RWPE2 (cell line): ENCODE measurements around the gene KRT20.
A peak's percentile ranks its signal among the peaks of the same experiment; 100 is the strongest.

Experiments
- ATAC-seq: fragments of 200-7000 bp; cut with Tn5 transposase; 3 replicates; pipeline ENCODE4 v1.9.1; 2021; ENCODE audit warnings: low read depth
- DNase-seq: peaks from one replicate; pipeline ENCODE4 v3.0.0-alpha.2; 2020; ENCODE audit warnings: low spot score
- H3K27ac ChIP-seq: fragments of 450-650 bp; 2 replicates; pipeline ENCODE4 v1.5.1; 2017; ENCODE audit warnings: mild to moderate bottlenecking; ENCODE audit not compliant: poor library complexity, severe bottlenecking
- H3K27me3 ChIP-seq: fragments of 250-450 bp; sonication (Bioruptor Pico); 2 replicates; pipeline ENCODE4 v1.5.1; 2021; ENCODE audit warnings: mild to moderate bottlenecking, moderate library complexity; ENCODE audit not compliant: insufficient read depth, poor library complexity, severe bottlenecking
- H3K36me3 ChIP-seq: fragments of 250-450 bp; sonication (Bioruptor Pico); 2 replicates; pipeline ENCODE4 v1.5.1; 2020; ENCODE audit warnings: low read depth, mild to moderate bottlenecking, moderate library complexity
- H3K4me1 ChIP-seq: fragments of 250-450 bp; sonication (Bioruptor Pico); 2 replicates; pipeline ENCODE4 v1.5.1; 2021; ENCODE audit warnings: mild to moderate bottlenecking, moderate library complexity; ENCODE audit not compliant: insufficient read depth, poor library complexity, severe bottlenecking
- H3K4me3 ChIP-seq: fragments of 250-450 bp; sonication (Bioruptor Pico); 2 replicates; pipeline ENCODE4 v1.5.1; 2021; ENCODE audit warnings: mild to moderate bottlenecking, moderate library complexity; ENCODE audit not compliant: severe bottlenecking
- H3K9me3 ChIP-seq: fragments of 250-450 bp; sonication (Bioruptor Pico); 2 replicates; pipeline ENCODE4 v1.5.1; 2021; ENCODE audit warnings: mild to moderate bottlenecking, moderate library complexity; ENCODE audit not compliant: severe bottlenecking
- TF ChIP-seq, protein P1 (sequence below): fragments of 450-650 bp; IDR thresholded peaks from one replicate; pipeline ENCODE4 v1.5.1; 2017; ENCODE audit warnings: mild to moderate bottlenecking, moderate library complexity; ENCODE audit not compliant: poor library complexity, severe bottlenecking

KRT20 gene, protein sequence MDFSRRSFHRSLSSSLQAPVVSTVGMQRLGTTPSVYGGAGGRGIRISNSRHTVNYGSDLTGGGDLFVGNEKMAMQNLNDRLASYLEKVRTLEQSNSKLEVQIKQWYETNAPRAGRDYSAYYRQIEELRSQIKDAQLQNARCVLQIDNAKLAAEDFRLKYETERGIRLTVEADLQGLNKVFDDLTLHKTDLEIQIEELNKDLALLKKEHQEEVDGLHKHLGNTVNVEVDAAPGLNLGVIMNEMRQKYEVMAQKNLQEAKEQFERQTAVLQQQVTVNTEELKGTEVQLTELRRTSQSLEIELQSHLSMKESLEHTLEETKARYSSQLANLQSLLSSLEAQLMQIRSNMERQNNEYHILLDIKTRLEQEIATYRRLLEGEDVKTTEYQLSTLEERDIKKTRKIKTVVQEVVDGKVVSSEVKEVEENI

DNA sequence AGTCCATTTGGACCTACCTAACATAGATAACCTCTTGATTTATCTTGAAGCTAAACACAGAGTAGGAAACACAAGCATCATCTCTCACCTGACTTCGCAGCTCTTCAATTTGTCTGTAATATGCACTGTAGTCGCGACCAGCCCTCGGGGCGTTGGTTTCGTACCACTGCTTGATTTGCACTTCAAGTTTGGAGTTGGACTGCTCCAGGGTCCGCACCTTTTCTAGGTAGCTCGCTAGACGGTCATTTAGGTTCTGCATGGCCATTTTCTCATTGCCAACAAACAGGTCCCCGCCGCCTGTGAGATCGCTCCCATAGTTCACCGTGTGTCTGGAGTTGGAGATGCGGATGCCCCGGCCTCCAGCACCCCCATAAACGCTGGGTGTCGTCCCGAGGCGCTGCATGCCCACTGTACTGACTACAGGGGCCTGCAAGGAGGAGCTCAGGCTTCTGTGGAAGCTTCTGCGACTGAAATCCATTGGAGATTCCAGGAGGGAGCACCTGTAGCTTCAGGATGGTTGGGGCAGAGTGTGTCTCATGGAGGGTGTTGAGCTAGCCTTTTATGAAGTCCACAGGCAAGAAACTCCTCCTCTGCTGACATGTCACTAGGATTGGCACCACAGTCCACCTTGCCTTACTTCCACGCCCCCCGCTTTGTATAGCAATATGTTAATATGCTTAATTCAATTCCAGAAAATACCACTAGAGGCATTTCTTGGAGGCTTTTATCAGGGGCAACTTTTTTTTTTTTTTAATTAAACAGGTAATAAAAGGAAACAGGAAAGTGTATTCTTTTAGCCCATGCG, at the start of gene KRT20:
Gene KRT20 (minus strand): TSS at position 535 of the 805 bp plus-strand sequence. CDS start 57 bp downstream, at position 478.
- DNase-seq (no peak), ATAC-seq (no peak)
- Histone ChIP-seq H3K27me3 (no peaks in the 10 kb centered on the region), H3K9me3 (no peaks in the 10 kb centered on the region), H3K36me3 (no peaks in the 10 kb centered on the region), H3K4me3 (no peak within 1 kb of the TSS), H3K4me1 (no peaks in the 10 kb centered on the region), H3K27ac (no peak within 1 kb of the TSS)
- TF ChIP-seq, protein P1, sequence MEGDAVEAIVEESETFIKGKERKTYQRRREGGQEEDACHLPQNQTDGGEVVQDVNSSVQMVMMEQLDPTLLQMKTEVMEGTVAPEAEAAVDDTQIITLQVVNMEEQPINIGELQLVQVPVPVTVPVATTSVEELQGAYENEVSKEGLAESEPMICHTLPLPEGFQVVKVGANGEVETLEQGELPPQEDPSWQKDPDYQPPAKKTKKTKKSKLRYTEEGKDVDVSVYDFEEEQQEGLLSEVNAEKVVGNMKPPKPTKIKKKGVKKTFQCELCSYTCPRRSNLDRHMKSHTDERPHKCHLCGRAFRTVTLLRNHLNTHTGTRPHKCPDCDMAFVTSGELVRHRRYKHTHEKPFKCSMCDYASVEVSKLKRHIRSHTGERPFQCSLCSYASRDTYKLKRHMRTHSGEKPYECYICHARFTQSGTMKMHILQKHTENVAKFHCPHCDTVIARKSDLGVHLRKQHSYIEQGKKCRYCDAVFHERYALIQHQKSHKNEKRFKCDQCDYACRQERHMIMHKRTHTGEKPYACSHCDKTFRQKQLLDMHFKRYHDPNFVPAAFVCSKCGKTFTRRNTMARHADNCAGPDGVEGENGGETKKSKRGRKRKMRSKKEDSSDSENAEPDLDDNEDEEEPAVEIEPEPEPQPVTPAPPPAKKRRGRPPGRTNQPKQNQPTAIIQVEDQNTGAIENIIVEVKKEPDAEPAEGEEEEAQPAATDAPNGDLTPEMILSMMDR, result peak; percentile 28

DNA sequence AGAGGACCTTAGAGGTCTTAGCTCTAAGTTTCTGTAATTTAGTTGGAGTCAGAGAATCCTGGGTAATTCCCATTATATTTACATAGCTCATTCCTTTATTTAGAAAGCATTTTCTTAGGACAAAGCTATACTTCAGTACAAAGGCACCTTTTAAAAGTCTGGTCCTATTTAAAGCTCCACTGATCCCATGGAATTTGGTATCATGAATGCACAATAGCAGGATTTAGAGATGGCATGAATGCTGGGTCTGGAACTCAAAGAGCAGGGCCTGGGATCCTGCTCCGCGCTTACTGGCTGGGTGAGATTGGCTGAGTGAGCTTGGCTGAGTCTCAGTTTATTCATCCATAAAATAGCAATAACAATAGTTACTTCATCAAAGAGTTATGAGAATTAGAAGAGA, 47.6 kb upstream of the KRT20 start:
- no peak for DNase-seq
- TF ChIP-seq, protein P1, result no peak
- no peaks in the 10 kb centered on the region for H3K36me3 ChIP-seq
- no peaks in the 10 kb centered on the region for H3K9me3 ChIP-seq
- ATAC-seq, result no peak
- no peaks in the 10 kb centered on the region for H3K27me3 ChIP-seq
- H3K27ac ChIP-seq, result no peak overlapping the region
- no peak overlapping the region for H3K4me3 ChIP-seq
- H3K4me1 ChIP-seq, result peaks cover 12% of the 10 kb centered on the region

DNA sequence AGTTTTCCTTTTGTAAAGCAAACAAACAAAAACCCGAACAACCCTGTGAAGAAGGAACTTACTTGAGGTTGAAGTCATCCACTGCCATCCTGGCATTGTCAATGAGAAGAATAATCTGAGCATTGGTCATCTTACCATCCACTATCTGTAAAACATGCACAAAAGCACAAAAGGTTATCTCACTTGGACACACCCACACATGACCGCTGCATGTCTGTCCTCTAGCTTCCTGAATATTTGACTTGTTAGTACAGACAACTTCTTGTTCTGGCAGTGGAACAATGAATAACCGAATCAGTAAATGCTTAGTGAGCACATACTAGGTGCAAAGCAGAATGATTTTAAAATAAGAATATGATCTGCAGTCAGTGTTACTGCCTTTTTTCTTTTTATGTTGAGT, 46.3 kb upstream of the KRT20 start:
- ATAC-seq (no peak), DNase-seq (no peak)
- TF ChIP-seq, protein P1, result no peak
- Histone ChIP-seq H3K36me3 (no peaks in the 10 kb centered on the region), H3K27ac (no peak overlapping the region), H3K4me1 (peaks cover 3% of the 10 kb centered on the region), H3K9me3 (no peaks in the 10 kb centered on the region), H3K4me3 (no peak overlapping the region), H3K27me3 (no peaks in the 10 kb centered on the region)

DNA sequence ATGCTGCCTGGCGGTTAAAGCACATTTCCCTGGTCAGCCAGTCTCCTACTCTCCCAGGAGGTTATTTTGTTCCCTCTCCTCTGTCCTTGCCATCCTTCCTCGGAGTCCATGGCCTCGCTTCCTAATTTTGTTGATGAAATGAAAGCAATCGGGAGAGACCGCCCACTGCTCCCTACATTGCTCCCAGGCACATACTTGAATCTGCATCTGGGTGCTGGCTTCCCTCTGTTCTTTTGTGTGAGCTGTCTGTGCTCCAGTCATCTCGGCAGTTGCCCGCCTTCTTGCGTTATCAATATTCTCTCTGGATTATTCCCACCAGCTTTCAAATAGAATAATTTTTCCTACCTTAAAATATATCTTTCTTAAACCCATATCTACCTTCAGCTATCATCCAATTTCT, 41.3 kb upstream of the KRT20 start:
- no peaks in the 10 kb centered on the region for H3K36me3 ChIP-seq
- H3K4me3 ChIP-seq, result no peak overlapping the region
- DNase-seq (no peak), ATAC-seq (no peak)
- TF ChIP-seq, protein P1, result no peak
- H3K9me3 ChIP-seq, result no peaks in the 10 kb centered on the region
- H3K27ac ChIP-seq, result no peak overlapping the region
- no peaks in the 10 kb centered on the region for H3K27me3 ChIP-seq
- peaks cover 8% of the 10 kb centered on the region for H3K4me1 ChIP-seq

DNA sequence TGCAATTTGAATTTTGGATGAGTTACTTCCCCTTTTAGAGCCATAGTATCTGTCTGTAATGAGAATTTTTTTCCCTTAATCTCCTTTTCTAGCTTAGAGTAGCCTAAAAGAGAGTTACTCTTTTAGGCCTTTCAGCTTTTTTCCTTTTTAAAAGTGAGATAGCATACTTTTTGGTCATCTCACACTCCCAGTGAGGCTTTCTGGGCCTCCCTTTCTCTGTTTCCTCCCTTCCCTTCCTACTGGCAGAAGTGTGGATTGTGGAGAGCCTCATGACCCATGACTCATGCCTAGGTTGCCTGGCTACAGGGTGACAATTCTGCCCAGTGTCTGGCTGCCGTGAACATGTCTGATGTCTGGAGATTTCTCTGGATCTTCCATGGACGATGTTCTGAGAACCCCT, 37.2 kb upstream of the KRT20 start:
- DNase-seq (no peak), ATAC-seq (peak; percentile 77)
- peaks cover 7% of the 10 kb centered on the region for H3K4me1 ChIP-seq
- no peaks in the 10 kb centered on the region for H3K36me3 ChIP-seq
- TF ChIP-seq, protein P1, result no peak
- no peaks in the 10 kb centered on the region for H3K27me3 ChIP-seq
- no peaks in the 10 kb centered on the region for H3K9me3 ChIP-seq
- H3K4me3 ChIP-seq, result no peak overlapping the region
- H3K27ac ChIP-seq, result no peak overlapping the region
